Adrenal gland (tissue), 5 donors: Measurements from ENCODE around the gene EPC1.
"Not testable (repeated sequence)": the region's sequence is repeated elsewhere in the genome, so short reads cannot be mapped to it uniquely, and the experiment has no call there.

ENCODE experiments used
- POLR2A ChIP-seq, 2 donors: fragments of 450-650 bp; IDR thresholded peaks; one replicate each; pipeline ENCODE4 v1.6.1; 2017; ENCODE audit warnings: antibody characterized with exemption in 2 of 2, mild to moderate bottlenecking in 2 of 2, moderate library complexity in 1 of 2
- TF ChIP-seq, protein P1 (sequence below), 6 experiments: fragments of 450-650 bp in 4 of 6; fragments of 200-600 bp in 2 of 6; sonication (generic) in 1 of 6; IDR thresholded peaks; 1 replicate in 5 of 6; 2 replicates in 1 of 6; pipeline versions ENCODE4 v1.5.1 to v1.8.0; 2016 to 2021; ENCODE audit warnings: antibody characterized with exemption in 6 of 6, mild to moderate bottlenecking in 2 of 6, moderate library complexity in 1 of 6
- donor health status: DM: no; HTN: no; CAD: no.

DNA sequence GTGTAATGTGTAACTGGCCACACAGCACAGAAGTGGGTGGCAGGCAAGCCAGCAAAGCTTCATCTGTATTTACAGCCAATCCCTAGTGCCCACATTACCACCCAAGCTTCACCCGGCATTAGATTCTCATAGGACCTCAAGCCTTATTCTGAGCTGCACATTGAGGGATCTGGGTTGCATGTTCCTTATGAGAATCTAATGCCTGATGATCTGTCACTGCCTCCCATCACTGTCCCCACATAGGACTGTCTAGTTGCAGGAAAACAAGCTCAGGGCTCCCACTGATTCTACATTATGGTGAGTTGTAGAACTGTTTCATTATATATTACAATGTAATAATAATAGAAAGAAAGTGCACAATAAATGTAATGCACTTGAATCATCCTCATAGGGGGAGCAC lies 7.7 kb upstream of the EPC1 start:
- TF ChIP-seq, protein P1, sequence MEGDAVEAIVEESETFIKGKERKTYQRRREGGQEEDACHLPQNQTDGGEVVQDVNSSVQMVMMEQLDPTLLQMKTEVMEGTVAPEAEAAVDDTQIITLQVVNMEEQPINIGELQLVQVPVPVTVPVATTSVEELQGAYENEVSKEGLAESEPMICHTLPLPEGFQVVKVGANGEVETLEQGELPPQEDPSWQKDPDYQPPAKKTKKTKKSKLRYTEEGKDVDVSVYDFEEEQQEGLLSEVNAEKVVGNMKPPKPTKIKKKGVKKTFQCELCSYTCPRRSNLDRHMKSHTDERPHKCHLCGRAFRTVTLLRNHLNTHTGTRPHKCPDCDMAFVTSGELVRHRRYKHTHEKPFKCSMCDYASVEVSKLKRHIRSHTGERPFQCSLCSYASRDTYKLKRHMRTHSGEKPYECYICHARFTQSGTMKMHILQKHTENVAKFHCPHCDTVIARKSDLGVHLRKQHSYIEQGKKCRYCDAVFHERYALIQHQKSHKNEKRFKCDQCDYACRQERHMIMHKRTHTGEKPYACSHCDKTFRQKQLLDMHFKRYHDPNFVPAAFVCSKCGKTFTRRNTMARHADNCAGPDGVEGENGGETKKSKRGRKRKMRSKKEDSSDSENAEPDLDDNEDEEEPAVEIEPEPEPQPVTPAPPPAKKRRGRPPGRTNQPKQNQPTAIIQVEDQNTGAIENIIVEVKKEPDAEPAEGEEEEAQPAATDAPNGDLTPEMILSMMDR (IDR thresholded peaks at IDR 0.05) = not testable (repeated sequence)
- not testable (repeated sequence) for TF ChIP-seq POLR2A (IDR thresholded peaks at IDR 0.05)
